Astrocyte (in vitro differentiated cells and primary cell): Measurements from ENCODE around the gene FBXO8. TPM values are rescaled to one million over a fixed set of nuclear protein-coding genes. Genes with fewer than 3 reads are reported as not detected.

ENCODE experiments used
- DNase-seq: peaks from one replicate; pipeline ENCODE4 v3.0.0-alpha.2; 2010; ENCODE audit warnings: low read depth
- FAIRE-seq: peaks from 2 replicates; lab custom pipeline; 2011; peaks lifted over from hg19 to GRCh38; lab: Jason Lieb, UNC
- H2AFZ ChIP-seq: 2 replicates; pipeline ENCODE4 v1.6.0; 2012; ENCODE audit warnings: low read depth, low read length, inconsistent platforms
- H3K27ac ChIP-seq: 2 replicates; pipeline ENCODE4 v1.5.1; 2011; ENCODE audit warnings: low read depth, low read length, inconsistent platforms
- H3K27me3 ChIP-seq: 2 replicates; pipeline ENCODE4 v1.6.0; 2011; ENCODE audit warnings: low read length, inconsistent platforms; ENCODE audit not compliant: insufficient read depth
- H3K36me3 ChIP-seq: 2 replicates; pipeline ENCODE4 v1.5.1; 2011; ENCODE audit warnings: low read length, inconsistent platforms; ENCODE audit not compliant: insufficient read depth
- H3K4me1 ChIP-seq: 2 replicates; pipeline ENCODE4 v1.5.1; 2011; ENCODE audit warnings: low read length, inconsistent platforms; ENCODE audit not compliant: insufficient read depth
- H3K4me2 ChIP-seq: 2 replicates; pipeline ENCODE4 v1.6.0; 2012; ENCODE audit warnings: low read length, inconsistent platforms
- H3K4me3 ChIP-seq: 2 replicates; pipeline ENCODE4 v1.5.1; 2011; ENCODE audit warnings: low read depth, mild to moderate bottlenecking, low read length, inconsistent platforms; ENCODE audit not compliant: insufficient read depth
- H3K79me2 ChIP-seq: 2 replicates; pipeline ENCODE4 v1.6.0; 2012; ENCODE audit warnings: mild to moderate bottlenecking, low read length, inconsistent platforms; ENCODE audit not compliant: insufficient read depth
- H3K9ac ChIP-seq: 2 replicates; pipeline ENCODE4 v1.6.0; 2012; ENCODE audit warnings: mild to moderate bottlenecking, low read length, inconsistent platforms
- H3K9me3 ChIP-seq: 2 replicates; pipeline ENCODE4 v1.5.1; 2012; ENCODE audit warnings: low read depth, mild to moderate bottlenecking, low read length, inconsistent platforms; ENCODE audit not compliant: insufficient read depth
- H4K20me1 ChIP-seq: 2 replicates; pipeline ENCODE4 v1.6.0; 2012; ENCODE audit warnings: low read length, inconsistent platforms; ENCODE audit not compliant: insufficient read depth
- H3K27ac Mint-ChIP-seq: one replicate; pipeline ENCODE4 v1.8.0; 2021; ENCODE audit warnings: mild to moderate bottlenecking, mixed read lengths; ENCODE audit not compliant: unreplicated experiment
- H3K27me3 Mint-ChIP-seq: one replicate; pipeline ENCODE4 v1.8.0; 2021; ENCODE audit warnings: low read depth, mixed read lengths; ENCODE audit not compliant: unreplicated experiment
- H3K36me3 Mint-ChIP-seq: one replicate; pipeline ENCODE4 v1.8.0; 2021; ENCODE audit warnings: low read depth, mixed read lengths; ENCODE audit not compliant: unreplicated experiment
- H3K4me1 Mint-ChIP-seq: one replicate; pipeline ENCODE4 v1.8.0; 2021; ENCODE audit warnings: low read depth, mixed read lengths; ENCODE audit not compliant: unreplicated experiment
- H3K4me3 Mint-ChIP-seq: one replicate; pipeline ENCODE4 v1.8.0; 2021; ENCODE audit warnings: mild to moderate bottlenecking, moderate library complexity, mixed read lengths; ENCODE audit not compliant: unreplicated experiment
- H3K9me3 Mint-ChIP-seq: one replicate; pipeline ENCODE4 v1.8.0; 2021; ENCODE audit warnings: mild to moderate bottlenecking, mixed read lengths; ENCODE audit not compliant: unreplicated experiment
- CTCF ChIP-seq: IDR thresholded peaks from 2 replicates; pipeline ENCODE4 v1.5.1; 2011; ENCODE audit warnings: low read depth, mild to moderate bottlenecking, inconsistent platforms, low read length, moderate library complexity; ENCODE audit not compliant: insufficient read depth
- EZH2 ChIP-seq: IDR thresholded peaks from 2 replicates; pipeline ENCODE4 v1.6.1; 2012; ENCODE audit warnings: mild to moderate bottlenecking, low read length, inconsistent platforms; ENCODE audit not compliant: insufficient read depth
- total RNA-seq: library from RNA; stranded (reverse); gene quantifications from 2 replicates; pipeline ENCODE4 v1.2.1, GENCODE V29; 2021

Gene FBXO8
- total RNA-seq, 1 donor from 2014 or later, result 13.1 TPM

GRCh38 chr4:174255374-174255773, 28.1 kb downstream of the FBXO8 start:
- Histone ChIP-seq H3K9ac (no peak overlapping the region), H3K36me3 (no peaks in the 10 kb centered on the region), H3K79me2 (no peaks in the 10 kb centered on the region), H3K4me2 (no peak overlapping the region), H4K20me1 (no peaks in the 10 kb centered on the region), H2AFZ (no peak overlapping the region), H3K27me3 (no peaks in the 10 kb centered on the region), H3K4me3 (no peak overlapping the region), H3K4me1 (peaks cover 12% of the 10 kb centered on the region), H3K9me3 (no peaks in the 10 kb centered on the region), H3K27ac (no peak overlapping the region)
- Mint-ChIP-seq H3K36me3 (no peaks in the 10 kb centered on the region), H3K27me3 (no peaks in the 10 kb centered on the region), H3K4me3 (no peak overlapping the region), H3K27ac (no peak overlapping the region), H3K4me1 (peaks cover 13% of the 10 kb centered on the region), H3K9me3 (no peaks in the 10 kb centered on the region)
- no peak for TF ChIP-seq EZH2
- no peak for TF ChIP-seq CTCF
- FAIRE-seq (no peak), DNase-seq (no peak)

DNA sequence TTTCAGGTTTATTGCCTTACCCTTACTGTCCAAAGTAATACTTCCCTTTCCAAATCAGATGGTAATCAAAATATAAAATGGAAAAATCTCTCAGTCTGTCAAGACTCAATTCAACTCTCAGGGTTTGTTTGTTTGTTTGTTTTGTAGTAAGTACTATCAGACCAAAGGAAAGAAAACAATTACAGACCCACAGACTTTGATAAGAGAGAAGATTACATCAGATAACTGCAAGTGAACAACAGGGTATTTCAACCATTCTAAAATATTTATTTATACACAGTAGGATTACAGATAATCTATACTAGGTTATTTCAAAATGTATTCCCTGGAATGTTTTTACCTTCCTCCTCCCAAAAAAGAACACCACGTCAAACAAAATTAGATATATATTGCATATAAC, 28.9 kb downstream of the FBXO8 start:
- TF ChIP-seq CTCF, result no peak
- TF ChIP-seq EZH2, result no peak
- no peak for FAIRE-seq
- peaks cover 9% of the 10 kb centered on the region for H3K4me1 Mint-ChIP-seq
- no peaks in the 10 kb centered on the region for H3K9me3 ChIP-seq
- H3K9me3 Mint-ChIP-seq, result no peaks in the 10 kb centered on the region
- H3K27ac Mint-ChIP-seq, result no peak overlapping the region
- H3K36me3 ChIP-seq, result no peaks in the 10 kb centered on the region
- no peaks in the 10 kb centered on the region for H4K20me1 ChIP-seq
- H3K4me1 ChIP-seq, result peaks cover 12% of the 10 kb centered on the region
- DNase-seq, result no peak
- no peak overlapping the region for H2AFZ ChIP-seq
- no peak overlapping the region for H3K4me3 Mint-ChIP-seq
- H3K27ac ChIP-seq, result no peak overlapping the region
- no peaks in the 10 kb centered on the region for H3K27me3 Mint-ChIP-seq
- H3K27me3 ChIP-seq, result no peaks in the 10 kb centered on the region
- no peaks in the 10 kb centered on the region for H3K36me3 Mint-ChIP-seq
- no peaks in the 10 kb centered on the region for H3K79me2 ChIP-seq
- no peak overlapping the region for H3K9ac ChIP-seq
- no peak overlapping the region for H3K4me3 ChIP-seq
- no peak overlapping the region for H3K4me2 ChIP-seq

DNA sequence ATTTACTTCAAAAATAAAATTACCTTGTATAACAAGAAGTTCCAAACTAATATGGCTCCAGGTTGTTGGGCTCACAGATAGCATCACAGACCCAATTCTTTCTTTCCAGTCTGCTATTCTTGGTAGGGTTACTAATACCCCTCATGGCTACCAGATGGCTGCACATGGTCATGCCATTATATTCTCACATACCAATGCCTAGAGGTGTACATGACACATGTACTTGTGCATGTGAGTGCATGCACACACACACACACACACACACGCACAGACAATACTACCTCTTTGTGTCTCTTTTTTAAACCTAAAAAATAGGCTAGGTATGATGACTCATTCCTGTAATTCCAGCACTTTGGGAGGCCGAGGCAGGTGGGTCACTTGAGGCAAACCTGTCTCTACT, 31.1 kb downstream of the FBXO8 start:
- DNase-seq (no peak), FAIRE-seq (no peak)
- no peak overlapping the region for H3K9ac ChIP-seq

More for the DNA sequence above, 31.1 kb downstream of the FBXO8 start:
- no peaks in the 10 kb centered on the region for H3K9me3 ChIP-seq
- no peak overlapping the region for H3K4me3 ChIP-seq
- H3K36me3 ChIP-seq, result no peaks in the 10 kb centered on the region
- no peak overlapping the region for H3K27ac ChIP-seq
- Mint-ChIP-seq H3K27me3 (no peaks in the 10 kb centered on the region), H3K4me3 (no peak overlapping the region), H3K4me1 (peaks cover 9% of the 10 kb centered on the region), H3K9me3 (no peaks in the 10 kb centered on the region), H3K36me3 (no peaks in the 10 kb centered on the region), H3K27ac (no peak overlapping the region)
- no peaks in the 10 kb centered on the region for H3K79me2 ChIP-seq
- no peaks in the 10 kb centered on the region for H3K27me3 ChIP-seq
- H3K4me2 ChIP-seq, result no peak overlapping the region
- H2AFZ ChIP-seq, result no peak overlapping the region
- H4K20me1 ChIP-seq, result no peaks in the 10 kb centered on the region
- TF ChIP-seq CTCF, result no peak
- H3K4me1 ChIP-seq, result peaks cover 12% of the 10 kb centered on the region
